ENCODE results near the gene PRLR.

DNA sequence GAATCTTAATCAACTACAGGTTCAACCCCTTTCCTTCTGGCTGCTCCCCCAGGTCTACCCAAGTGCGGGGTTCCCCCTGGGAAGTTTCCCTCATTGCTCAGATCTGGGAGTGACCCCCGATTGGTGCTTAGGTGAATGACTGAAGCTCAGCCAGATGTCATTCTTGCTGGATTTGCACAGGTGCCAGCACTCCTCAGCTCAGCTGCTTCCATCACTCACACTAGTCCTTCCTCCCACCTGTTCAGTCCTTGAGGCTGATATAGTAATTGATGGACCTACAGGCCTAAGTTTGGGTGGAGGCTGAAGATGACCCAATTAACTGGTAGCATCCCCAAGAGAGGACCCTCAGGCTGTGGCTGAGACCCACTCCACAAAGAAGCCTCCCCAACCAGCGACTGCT lies 32.9 kb downstream of the PRLR start:
- TF ChIP-seq, protein P1, sequence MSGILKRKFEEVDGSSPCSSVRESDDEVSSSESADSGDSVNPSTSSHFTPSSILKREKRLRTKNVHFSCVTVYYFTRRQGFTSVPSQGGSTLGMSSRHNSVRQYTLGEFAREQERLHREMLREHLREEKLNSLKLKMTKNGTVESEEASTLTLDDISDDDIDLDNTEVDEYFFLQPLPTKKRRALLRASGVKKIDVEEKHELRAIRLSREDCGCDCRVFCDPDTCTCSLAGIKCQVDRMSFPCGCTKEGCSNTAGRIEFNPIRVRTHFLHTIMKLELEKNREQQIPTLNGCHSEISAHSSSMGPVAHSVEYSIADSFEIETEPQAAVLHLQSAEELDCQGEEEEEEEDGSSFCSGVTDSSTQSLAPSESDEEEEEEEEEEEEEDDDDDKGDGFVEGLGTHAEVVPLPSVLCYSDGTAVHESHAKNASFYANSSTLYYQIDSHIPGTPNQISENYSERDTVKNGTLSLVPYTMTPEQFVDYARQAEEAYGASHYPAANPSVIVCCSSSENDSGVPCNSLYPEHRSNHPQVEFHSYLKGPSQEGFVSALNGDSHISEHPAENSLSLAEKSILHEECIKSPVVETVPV (CRISPR knock-in tag; IDR thresholded peaks at IDR 0.05), result no peak
- TF ChIP-seq ZNF70 (CRISPR knock-in tag; IDR thresholded peaks at IDR 0.05) (no peak), ZNF565 (CRISPR knock-in tag; conservative IDR thresholded peaks at IDR 0.05; ENCODE audit: low read depth) (no peak), ESRRG (CRISPR knock-in tag; IDR thresholded peaks at IDR 0.05) (no peak), ZFP30 (CRISPR knock-in tag; IDR thresholded peaks at IDR 0.05) (no peak), GLIS3 (CRISPR knock-in tag; IDR thresholded peaks at IDR 0.05) (no peak), ARNTL (CRISPR knock-in tag; IDR thresholded peaks at IDR 0.05; ENCODE audit: borderline replicate concordance, low read depth) (no peak), RARB (CRISPR knock-in tag; IDR thresholded peaks at IDR 0.05) (no peak), ZFP3 (CRISPR knock-in tag; IDR thresholded peaks at IDR 0.05) (no peak)
- TF ChIP-seq, protein P2, sequence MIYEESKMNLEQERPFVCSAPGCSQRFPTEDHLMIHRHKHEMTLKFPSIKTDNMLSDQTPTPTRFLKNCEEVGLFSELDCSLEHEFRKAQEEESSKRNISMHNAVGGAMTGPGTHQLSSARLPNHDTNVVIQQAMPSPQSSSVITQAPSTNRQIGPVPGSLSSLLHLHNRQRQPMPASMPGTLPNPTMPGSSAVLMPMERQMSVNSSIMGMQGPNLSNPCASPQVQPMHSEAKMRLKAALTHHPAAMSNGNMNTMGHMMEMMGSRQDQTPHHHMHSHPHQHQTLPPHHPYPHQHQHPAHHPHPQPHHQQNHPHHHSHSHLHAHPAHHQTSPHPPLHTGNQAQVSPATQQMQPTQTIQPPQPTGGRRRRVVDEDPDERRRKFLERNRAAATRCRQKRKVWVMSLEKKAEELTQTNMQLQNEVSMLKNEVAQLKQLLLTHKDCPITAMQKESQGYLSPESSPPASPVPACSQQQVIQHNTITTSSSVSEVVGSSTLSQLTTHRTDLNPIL (CRISPR knock-in tag; IDR thresholded peaks at IDR 0.05; ENCODE audit: low read depth), result no peak
- TF ChIP-seq, protein P3, sequence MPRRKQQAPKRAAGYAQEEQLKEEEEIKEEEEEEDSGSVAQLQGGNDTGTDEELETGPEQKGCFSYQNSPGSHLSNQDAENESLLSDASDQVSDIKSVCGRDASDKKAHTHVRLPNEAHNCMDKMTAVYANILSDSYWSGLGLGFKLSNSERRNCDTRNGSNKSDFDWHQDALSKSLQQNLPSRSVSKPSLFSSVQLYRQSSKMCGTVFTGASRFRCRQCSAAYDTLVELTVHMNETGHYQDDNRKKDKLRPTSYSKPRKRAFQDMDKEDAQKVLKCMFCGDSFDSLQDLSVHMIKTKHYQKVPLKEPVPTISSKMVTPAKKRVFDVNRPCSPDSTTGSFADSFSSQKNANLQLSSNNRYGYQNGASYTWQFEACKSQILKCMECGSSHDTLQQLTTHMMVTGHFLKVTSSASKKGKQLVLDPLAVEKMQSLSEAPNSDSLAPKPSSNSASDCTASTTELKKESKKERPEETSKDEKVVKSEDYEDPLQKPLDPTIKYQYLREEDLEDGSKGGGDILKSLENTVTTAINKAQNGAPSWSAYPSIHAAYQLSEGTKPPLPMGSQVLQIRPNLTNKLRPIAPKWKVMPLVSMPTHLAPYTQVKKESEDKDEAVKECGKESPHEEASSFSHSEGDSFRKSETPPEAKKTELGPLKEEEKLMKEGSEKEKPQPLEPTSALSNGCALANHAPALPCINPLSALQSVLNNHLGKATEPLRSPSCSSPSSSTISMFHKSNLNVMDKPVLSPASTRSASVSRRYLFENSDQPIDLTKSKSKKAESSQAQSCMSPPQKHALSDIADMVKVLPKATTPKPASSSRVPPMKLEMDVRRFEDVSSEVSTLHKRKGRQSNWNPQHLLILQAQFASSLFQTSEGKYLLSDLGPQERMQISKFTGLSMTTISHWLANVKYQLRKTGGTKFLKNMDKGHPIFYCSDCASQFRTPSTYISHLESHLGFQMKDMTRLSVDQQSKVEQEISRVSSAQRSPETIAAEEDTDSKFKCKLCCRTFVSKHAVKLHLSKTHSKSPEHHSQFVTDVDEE (CRISPR knock-in tag; IDR thresholded peaks at IDR 0.05), result no peak
- TF ChIP-seq, protein P4, sequence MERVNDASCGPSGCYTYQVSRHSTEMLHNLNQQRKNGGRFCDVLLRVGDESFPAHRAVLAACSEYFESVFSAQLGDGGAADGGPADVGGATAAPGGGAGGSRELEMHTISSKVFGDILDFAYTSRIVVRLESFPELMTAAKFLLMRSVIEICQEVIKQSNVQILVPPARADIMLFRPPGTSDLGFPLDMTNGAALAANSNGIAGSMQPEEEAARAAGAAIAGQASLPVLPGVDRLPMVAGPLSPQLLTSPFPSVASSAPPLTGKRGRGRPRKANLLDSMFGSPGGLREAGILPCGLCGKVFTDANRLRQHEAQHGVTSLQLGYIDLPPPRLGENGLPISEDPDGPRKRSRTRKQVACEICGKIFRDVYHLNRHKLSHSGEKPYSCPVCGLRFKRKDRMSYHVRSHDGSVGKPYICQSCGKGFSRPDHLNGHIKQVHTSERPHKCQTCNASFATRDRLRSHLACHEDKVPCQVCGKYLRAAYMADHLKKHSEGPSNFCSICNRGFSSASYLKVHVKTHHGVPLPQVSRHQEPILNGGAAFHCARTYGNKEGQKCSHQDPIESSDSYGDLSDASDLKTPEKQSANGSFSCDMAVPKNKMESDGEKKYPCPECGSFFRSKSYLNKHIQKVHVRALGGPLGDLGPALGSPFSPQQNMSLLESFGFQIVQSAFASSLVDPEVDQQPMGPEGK (CRISPR knock-in tag; IDR thresholded peaks at IDR 0.05; ENCODE audit: borderline replicate concordance), result no peak

All from SK-N-SH treated with all-trans-retinoic acid at 6 μM for 48 hours (cell line).